Sigmoid colon (tissue), 7 donors: Measurements from ENCODE around the gene DYSF. TPM values are rescaled to one million over a fixed set of nuclear protein-coding genes. Genes with fewer than 3 reads are reported as not detected.
"Not testable (repeated sequence)": the region's sequence is repeated elsewhere in the genome, so short reads cannot be mapped to it uniquely, and the experiment has no call there.

Source experiments
- DNase-seq: peaks from one replicate; pipeline ENCODE4 v3.0.0-alpha.2; 2019
- H3K27ac ChIP-seq, 4 donors: fragments of 200-600 bp; sonication (generic); one replicate each; pipeline ENCODE4 v1.5.1; 2016 to 2019; ENCODE audit warnings: mild to moderate bottlenecking in 1 of 4
- H3K27me3 ChIP-seq, 3 donors: fragments of 200-600 bp; sonication (generic); one replicate each; pipeline ENCODE4 v1.5.1; 2019; ENCODE audit warnings: mild to moderate bottlenecking in 1 of 3
- H3K36me3 ChIP-seq, 4 donors: fragments of 200-600 bp; sonication (generic); one replicate each; pipeline ENCODE4 v1.5.1; 2016 to 2019
- H3K4me1 ChIP-seq, 4 donors: fragments of 200-600 bp; sonication (generic); one replicate each; pipeline ENCODE4 v1.5.1; 2017 to 2019
- H3K4me3 ChIP-seq, 4 donors: fragments of 200-600 bp; sonication (generic); one replicate each; pipeline ENCODE4 v1.5.1; 2017 to 2019; ENCODE audit warnings: mild to moderate bottlenecking in 2 of 4, moderate library complexity in 1 of 4
- H3K9me3 ChIP-seq, 4 donors: fragments of 200-600 bp in 3 of 4; sonication (generic) in 3 of 4; one replicate each; pipeline versions ENCODE4 v1.5.1 to v1.6.1; 2013 to 2019
- EP300 ChIP-seq, 4 donors: sonication (generic); formaldehyde crosslinking; IDR thresholded peaks; one replicate each; pipeline ENCODE4 v1.6.1; 2017; ENCODE audit warnings: antibody characterized with exemption in 4 of 4
- POLR2A ChIP-seq, 2 donors: fragments of 450-650 bp; IDR thresholded peaks; one replicate each; pipeline ENCODE4 v1.6.1; 2016; ENCODE audit warnings: antibody characterized with exemption in 2 of 2, mild to moderate bottlenecking in 2 of 2, moderate library complexity in 2 of 2
- POLR2AphosphoS5 ChIP-seq, 4 donors: sonication (generic); formaldehyde crosslinking; IDR thresholded peaks; one replicate each; pipeline ENCODE4 v1.6.1; 2017; ENCODE audit warnings: antibody characterized with exemption in 4 of 4
- WGBS, 2 donors: extraction: QIAGEN DNeasy Blood & Tissue Kit; methylation state at CpG; one replicate each; pipeline ENCODE4 v1.1.7; 2013; 5-methylcytosine and 5-hydroxymethylcytosine counted together
- intact Hi-C: fragments of 100-400 bp; cut with DNase I; formaldehyde crosslinking; loops from one replicate; pipeline ENCODE4 v1.15.1; 2023
- polyA plus RNA-seq, 3 donors: library from polyadenylated mRNA; stranded (reverse); fragments of 200-250 nt; gene quantifications; one replicate each; pipeline ENCODE4 v1.2.3, GENCODE V29; 2013
- total RNA-seq, 4 donors: library from RNA; depleted of rRNA; stranded (reverse); fragments of >200 nt; gene quantifications; one replicate each; pipeline ENCODE4 v1.1.0, GENCODE V29; 2016
- TF ChIP-seq, protein P1 (sequence below), 4 experiments: fragments of 450-650 bp in 3 of 4; fragments of 200-600 bp in 1 of 4; IDR thresholded peaks; one replicate each; pipeline ENCODE4 v1.5.1; 2016 to 2019; ENCODE audit warnings: antibody characterized with exemption in 4 of 4, mild to moderate bottlenecking in 3 of 4, moderate library complexity in 2 of 4
- donor health status: healthy with polysubstance abuse.
- donor health status: Bipolar disorder and iron deficiency.
- donor health status: healthy.

DYSF gene
- total and polyA plus RNA-seq, 7 donors, result 1.6 to 49.6 (median 12.5) TPM

DNA sequence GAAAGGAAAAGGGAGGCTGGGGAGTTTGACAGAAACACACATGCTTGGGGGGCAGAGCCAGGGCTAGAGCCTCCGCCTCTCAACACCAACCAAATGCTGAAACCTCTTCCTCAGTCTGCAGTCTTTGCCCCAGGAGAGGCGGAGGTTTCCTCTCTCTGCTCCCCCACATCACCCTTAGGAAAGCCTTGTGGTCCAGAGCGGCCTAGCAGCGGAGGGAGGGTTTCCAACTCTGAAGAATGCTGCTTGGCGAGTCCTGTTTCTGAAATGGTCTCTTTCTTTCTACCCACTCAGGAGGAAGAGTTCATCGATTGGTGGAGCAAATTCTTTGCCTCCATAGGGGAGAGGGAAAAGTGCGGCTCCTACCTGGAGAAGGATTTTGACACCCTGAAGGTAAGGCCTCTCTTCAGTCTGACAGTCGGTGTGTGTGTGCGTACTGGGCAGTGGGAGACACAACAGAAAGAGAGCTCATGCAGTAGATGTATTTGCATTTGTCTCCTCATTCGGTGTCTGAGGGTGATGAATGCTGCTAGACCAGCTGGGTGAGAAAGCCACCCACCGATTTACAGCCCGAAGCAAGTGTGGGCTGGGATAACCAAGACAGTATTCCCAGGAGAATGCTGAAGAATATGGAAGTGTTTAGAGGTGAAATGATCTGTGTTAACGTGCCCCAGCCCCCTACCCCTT, 190.5 kb downstream of the DYSF start:
- Histone ChIP-seq H3K36me3 (peaks cover 0 to 8% (median 0%) of the 10 kb centered on the region in 4 donors), H3K4me1 (peaks cover 0 to 10% (median 7%) of the 10 kb centered on the region in 4 donors), H3K27ac (no peak overlapping the region), H3K4me3 (no peak overlapping the region), H3K9me3 (no peaks in the 10 kb centered on the region), H3K27me3 (no peaks in the 10 kb centered on the region)
- no peak for DNase-seq
- intact Hi-C loops, result no loop called here
- WGBS, 2 donors, result 87 to 93% methylated on average over 13 of the region's 13 CpGs
- TF ChIP-seq EP300 (IDR thresholded peaks at IDR 0.05) (no peak), POLR2A (IDR thresholded peaks at IDR 0.05) (no peak), POLR2AphosphoS5 (IDR thresholded peaks at IDR 0.05) (no peak)
- TF ChIP-seq, protein P1, sequence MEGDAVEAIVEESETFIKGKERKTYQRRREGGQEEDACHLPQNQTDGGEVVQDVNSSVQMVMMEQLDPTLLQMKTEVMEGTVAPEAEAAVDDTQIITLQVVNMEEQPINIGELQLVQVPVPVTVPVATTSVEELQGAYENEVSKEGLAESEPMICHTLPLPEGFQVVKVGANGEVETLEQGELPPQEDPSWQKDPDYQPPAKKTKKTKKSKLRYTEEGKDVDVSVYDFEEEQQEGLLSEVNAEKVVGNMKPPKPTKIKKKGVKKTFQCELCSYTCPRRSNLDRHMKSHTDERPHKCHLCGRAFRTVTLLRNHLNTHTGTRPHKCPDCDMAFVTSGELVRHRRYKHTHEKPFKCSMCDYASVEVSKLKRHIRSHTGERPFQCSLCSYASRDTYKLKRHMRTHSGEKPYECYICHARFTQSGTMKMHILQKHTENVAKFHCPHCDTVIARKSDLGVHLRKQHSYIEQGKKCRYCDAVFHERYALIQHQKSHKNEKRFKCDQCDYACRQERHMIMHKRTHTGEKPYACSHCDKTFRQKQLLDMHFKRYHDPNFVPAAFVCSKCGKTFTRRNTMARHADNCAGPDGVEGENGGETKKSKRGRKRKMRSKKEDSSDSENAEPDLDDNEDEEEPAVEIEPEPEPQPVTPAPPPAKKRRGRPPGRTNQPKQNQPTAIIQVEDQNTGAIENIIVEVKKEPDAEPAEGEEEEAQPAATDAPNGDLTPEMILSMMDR (IDR thresholded peaks at IDR 0.05), result no peak

DNA sequence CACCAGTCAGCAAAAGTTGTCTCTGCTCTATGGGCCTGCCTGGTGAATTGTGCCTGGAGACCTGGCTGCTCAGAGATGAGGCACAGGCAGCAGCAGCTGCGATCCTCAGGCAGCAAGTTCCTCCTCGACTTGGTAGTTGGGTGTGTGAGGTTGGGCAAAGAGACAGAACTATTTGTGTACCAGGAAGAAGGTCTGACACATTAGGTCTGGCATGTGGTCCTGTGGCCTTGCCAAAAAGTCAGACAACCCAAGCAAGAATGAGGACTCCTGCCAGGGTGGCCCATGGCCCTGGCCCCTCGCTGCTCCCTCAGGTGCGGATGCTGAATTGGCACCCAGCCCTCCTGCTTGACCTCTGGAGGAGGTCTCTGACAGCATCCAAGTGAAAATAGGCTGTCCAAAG, 192.7 kb downstream of the DYSF start:
- H3K9me3 ChIP-seq, result no peaks in the 10 kb centered on the region
- DNase-seq, result peak; percentile 64
- TF ChIP-seq POLR2AphosphoS5 (IDR thresholded peaks at IDR 0.05), result no peak
- TF ChIP-seq EP300 (IDR thresholded peaks at IDR 0.05), result no peak
- no peak for TF ChIP-seq POLR2A (IDR thresholded peaks at IDR 0.05)
- TF ChIP-seq, protein P1 (IDR thresholded peaks at IDR 0.05), result no peak
- H3K4me1 ChIP-seq, result peaks cover 0 to 10% (median 7%) of the 10 kb centered on the region in 4 donors
- peaks cover 0 to 8% (median 0%) of the 10 kb centered on the region in 4 donors for H3K36me3 ChIP-seq
- H3K27ac ChIP-seq, result no peak overlapping the region
- WGBS, 2 donors, result 64 to 74% methylated on average over 4 of the region's 4 CpGs
- H3K27me3 ChIP-seq, result no peaks in the 10 kb centered on the region
- no peak overlapping the region for H3K4me3 ChIP-seq
- intact Hi-C loops, result no loop called here

DNA sequence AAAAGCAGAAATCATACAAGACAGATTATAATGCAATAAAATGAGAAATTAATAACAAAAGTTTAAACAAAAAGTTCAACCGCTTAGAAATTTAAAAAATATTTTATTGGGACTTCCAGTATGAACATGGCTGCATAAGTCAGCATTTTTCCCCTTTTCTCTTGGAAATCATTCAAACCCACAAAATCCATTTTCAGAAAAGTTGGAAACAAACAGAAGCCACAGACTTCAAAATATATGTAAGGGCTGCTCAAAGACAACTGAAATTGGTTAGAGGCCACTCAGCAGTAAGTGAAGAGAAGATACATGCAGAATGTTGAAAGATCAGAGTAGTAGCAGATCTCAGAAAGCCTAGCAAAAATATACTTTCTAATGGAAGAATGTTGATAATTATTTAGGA, 194.0 kb downstream of the DYSF start:
- Histone ChIP-seq H3K4me1 (peaks cover 0 to 10% (median 7%) of the 10 kb centered on the region in 4 donors), H3K27me3 (no peaks in the 10 kb centered on the region), H3K4me3 (no peak overlapping the region), H3K9me3 (no peaks in the 10 kb centered on the region), H3K27ac (no peak overlapping the region), H3K36me3 (peaks cover 0 to 8% (median 0%) of the 10 kb centered on the region in 4 donors)
- intact Hi-C loops, result no loop called here
- TF ChIP-seq EP300 (IDR thresholded peaks at IDR 0.05), result no peak
- no peak for TF ChIP-seq POLR2AphosphoS5 (IDR thresholded peaks at IDR 0.05)
- TF ChIP-seq POLR2A (IDR thresholded peaks at IDR 0.05), result no peak
- TF ChIP-seq, protein P1 (IDR thresholded peaks at IDR 0.05), result no peak
- no peak for DNase-seq
- WGBS, 2 donors, result 94 to 97% methylated on average over 1 of the region's 1 CpG

DNA sequence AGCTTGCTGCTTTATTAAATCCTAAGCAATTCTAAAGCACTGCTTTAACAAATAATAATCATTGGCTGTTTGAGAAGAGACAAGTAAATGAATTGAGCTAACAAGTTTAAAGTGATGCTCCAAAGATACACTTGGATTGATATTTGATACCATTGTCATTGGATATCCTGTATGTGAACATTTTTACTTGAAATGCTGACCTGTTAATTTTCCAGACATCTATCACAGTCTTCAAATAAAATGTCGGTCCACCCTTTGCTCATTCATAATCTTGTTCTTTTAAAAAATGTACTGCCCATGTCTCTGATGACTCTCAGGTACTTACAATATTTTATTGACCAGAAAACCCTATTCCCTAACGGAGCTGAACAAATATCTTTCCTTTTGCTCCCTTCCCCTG, 202.1 kb downstream of the DYSF start:
- no peak overlapping the region for H3K4me3 ChIP-seq
- H3K27me3 ChIP-seq, result no peaks in the 10 kb centered on the region
- peaks cover 0 to 13% (median 6%) of the 10 kb centered on the region in 4 donors for H3K9me3 ChIP-seq
- DNase-seq, result no peak
- no peaks in the 10 kb centered on the region for H3K4me1 ChIP-seq
- intact Hi-C loops, result no loop called here
- TF ChIP-seq EP300 (IDR thresholded peaks at IDR 0.05) (no peak), POLR2A (IDR thresholded peaks at IDR 0.05) (no peak), POLR2AphosphoS5 (IDR thresholded peaks at IDR 0.05) (no peak)
- TF ChIP-seq, protein P1 (IDR thresholded peaks at IDR 0.05), result no peak
- H3K27ac ChIP-seq, result no peak overlapping the region
- WGBS, 2 donors, result 68 to 77% methylated on average over 2 of the region's 2 CpGs
- peaks cover 0 to 12% (median 0%) of the 10 kb centered on the region in 4 donors for H3K36me3 ChIP-seq

DNA sequence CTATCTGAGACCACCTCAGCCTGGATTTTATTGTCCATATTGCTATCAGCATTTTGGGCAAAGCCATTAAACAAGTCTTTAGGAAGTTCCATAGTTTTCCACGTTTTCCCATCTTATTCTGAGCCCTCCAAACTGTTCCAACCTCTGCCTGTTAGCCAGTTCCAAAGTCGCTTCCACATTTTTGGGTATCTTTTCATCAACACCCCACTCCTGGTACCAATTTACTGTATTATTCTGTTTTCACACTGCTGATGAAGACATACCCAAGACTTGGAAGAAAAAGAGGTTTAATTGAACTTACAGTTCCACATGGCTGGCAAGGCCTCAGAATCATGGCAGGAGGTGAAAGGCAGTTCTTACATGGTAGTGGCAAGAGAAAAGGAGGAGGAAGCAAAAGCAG, 204.9 kb downstream of the DYSF start:
- 51 to 55% methylated on average over 2 of the region's 2 CpGs for WGBS, 2 donors
- intact Hi-C loops, H3K4me1 ChIP-seq, H3K4me3 ChIP-seq, DNase-seq, H3K27me3 ChIP-seq, H3K27ac ChIP-seq: not testable (repeated sequence)
- H3K9me3 ChIP-seq, result peaks cover 0 to 13% (median 6%) of the 10 kb centered on the region in 4 donors
- peaks cover 0 to 13% (median 0%) of the 10 kb centered on the region in 4 donors for H3K36me3 ChIP-seq
